ENCODE data around the gene PDE2A. TPM values are rescaled to one million over a fixed set of nuclear protein-coding genes. Genes with fewer than 3 reads are reported as not detected.

Gene PDE2A
- total RNA-seq, 4 donors from 2014 or later: 40.2 to 69.6 (median 50.4) TPM

DNA sequence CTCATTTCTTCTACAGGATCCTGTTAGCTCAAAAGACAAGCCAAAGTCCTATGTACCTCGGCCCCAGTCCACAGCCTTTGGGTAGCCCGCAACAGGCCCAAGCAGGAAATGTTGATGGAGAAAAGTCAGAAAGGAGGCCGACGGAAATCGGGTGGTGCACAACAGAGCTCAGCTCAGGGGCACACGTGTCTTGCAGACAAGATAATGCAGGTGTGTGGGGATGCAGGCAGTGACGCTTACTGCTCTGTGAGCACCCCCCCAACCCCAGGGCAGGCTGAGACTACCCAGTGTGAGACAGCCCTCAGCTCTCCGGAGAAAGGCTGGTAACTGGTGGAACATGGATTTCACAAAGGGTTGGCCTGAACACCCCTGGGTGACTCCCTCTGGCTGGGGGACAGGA is 4.3 kb upstream of the PDE2A start:
- WGBS, 2 donors: 72 to 83% methylated on average over 7 to 8 of the region's 8 CpGs
- Histone ChIP-seq H3K27me3 (no peaks in the 10 kb centered on the region), H3K36me3 (no peaks in the 10 kb centered on the region), H3K27ac (no peak overlapping the region), H3K4me3 (replicated peaks in 1 of 3) (no peak overlapping the region), H3K9me3 (no peaks in the 10 kb centered on the region), H3K4me1 (no peaks in the 10 kb centered on the region)
- TF ChIP-seq, protein P1, sequence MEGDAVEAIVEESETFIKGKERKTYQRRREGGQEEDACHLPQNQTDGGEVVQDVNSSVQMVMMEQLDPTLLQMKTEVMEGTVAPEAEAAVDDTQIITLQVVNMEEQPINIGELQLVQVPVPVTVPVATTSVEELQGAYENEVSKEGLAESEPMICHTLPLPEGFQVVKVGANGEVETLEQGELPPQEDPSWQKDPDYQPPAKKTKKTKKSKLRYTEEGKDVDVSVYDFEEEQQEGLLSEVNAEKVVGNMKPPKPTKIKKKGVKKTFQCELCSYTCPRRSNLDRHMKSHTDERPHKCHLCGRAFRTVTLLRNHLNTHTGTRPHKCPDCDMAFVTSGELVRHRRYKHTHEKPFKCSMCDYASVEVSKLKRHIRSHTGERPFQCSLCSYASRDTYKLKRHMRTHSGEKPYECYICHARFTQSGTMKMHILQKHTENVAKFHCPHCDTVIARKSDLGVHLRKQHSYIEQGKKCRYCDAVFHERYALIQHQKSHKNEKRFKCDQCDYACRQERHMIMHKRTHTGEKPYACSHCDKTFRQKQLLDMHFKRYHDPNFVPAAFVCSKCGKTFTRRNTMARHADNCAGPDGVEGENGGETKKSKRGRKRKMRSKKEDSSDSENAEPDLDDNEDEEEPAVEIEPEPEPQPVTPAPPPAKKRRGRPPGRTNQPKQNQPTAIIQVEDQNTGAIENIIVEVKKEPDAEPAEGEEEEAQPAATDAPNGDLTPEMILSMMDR (IDR thresholded peaks at IDR 0.05): no peak
- no peak for TF ChIP-seq POLR2A (IDR thresholded peaks at IDR 0.05)
- intact Hi-C loops (cut with DNase I): no loop called here
- DNase-seq: no peak

DNA sequence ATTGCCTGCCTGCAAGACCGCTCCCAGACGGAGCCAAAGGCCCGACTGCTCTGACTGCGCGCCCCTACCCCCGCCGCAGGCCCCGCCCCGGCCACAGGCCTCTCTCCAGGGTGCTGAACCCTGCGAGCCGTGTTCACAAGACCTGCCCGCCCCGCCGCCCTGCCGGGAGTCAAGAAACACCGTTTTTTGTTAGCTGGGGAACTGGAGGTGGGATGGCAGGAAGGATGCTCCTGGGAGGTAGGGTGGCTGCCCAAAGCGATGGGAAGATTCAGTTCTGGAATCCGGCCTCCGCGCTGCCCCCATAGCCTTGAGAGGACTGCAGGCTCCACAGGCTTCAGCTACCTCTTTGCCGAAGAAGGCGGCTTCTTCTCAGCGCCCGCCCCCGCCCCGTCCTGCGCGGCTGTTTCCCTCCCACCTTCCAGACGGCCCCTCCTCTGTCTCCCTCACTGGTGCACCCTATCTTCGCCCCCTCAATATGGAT is 2.7 kb upstream of the PDE2A start:
- Histone ChIP-seq H3K9me3 (no peaks in the 10 kb centered on the region), H3K36me3 (no peaks in the 10 kb centered on the region), H3K27ac (no peak overlapping the region), H3K27me3 (no peaks in the 10 kb centered on the region), H3K4me1 (no peaks in the 10 kb centered on the region), H3K4me3 (replicated peaks in 1 of 3) (no peak overlapping the region)
- WGBS, 2 donors: 3 to 6% methylated on average over 19 to 28 of the region's 30 CpGs
- TF ChIP-seq, protein P1 (IDR thresholded peaks at IDR 0.05): no peak
- intact Hi-C loops (cut with DNase I): no loop called here
- peak; percentile 75 to 80 for DNase-seq

DNA sequence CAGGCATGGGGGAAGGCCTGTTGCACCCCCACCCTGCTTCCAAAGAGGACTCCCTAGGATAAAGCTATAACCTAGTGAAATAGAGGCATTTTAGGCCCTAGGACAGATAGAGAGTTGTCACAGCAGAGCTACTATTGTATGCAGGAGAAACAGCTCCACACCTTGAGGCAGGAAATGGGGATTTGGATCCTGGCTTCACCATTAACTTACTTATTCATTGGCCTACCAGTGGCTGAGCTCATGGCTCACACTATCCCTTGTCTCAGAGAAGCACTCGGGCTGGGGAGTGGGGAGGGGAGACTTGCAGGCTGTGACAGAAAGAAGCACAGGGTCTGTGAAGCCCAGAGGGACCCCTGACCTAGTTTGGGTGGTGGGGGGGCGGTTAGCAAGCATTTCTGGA is 999 bp upstream of the PDE2A start:
- H3K9me3 ChIP-seq: no peaks in the 10 kb centered on the region
- intact Hi-C loops (cut with DNase I): no loop called here
- H3K4me3 ChIP-seq (replicated peaks in 1 of 3): no peak overlapping the region
- TF ChIP-seq, protein P1 (IDR thresholded peaks at IDR 0.05): no peak
- no peak for TF ChIP-seq POLR2A (IDR thresholded peaks at IDR 0.05)
- DNase-seq: no peak
- H3K27me3 ChIP-seq: no peaks in the 10 kb centered on the region
- H3K36me3 ChIP-seq: no peaks in the 10 kb centered on the region
- 22 to 44% methylated on average over 2 of the region's 2 CpGs for WGBS, 2 donors
- no peaks in the 10 kb centered on the region for H3K4me1 ChIP-seq
- H3K27ac ChIP-seq: no peak overlapping the region

DNA sequence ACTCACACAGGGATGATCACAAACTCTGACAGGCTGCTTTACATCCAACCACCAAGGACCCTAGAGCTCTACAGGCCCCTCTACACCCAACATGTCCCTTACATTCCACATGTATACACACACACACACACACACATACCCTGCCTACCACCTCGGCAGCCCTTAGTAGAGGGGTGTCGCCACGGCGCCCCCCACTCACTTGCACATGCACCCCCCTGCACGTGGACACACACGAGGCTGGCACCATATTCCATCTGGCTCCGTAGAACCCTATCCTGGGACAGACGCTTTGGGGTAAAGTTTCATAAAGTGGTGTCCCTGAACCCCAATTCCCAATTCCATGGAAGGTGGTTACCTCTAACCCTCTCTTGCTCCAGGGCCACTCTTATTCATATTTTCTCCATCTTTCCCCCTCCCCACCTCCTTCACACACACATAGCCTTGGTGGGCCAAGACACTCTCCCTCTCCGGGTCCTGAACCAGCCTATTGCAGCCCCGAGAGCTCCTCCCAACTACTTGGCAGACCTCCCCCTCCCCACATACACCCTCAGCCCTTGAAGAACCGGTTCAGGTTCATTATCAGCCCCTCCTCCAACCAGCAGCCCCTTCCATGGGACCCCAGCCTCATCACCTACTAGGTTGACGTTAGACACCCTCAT is 809 bp downstream of the PDE2A start:
- Histone ChIP-seq H3K4me3 (replicated peaks in 1 of 3) (no peak overlapping the region), H3K9me3 (no peaks in the 10 kb centered on the region), H3K27ac (no peak overlapping the region), H3K4me1 (no peaks in the 10 kb centered on the region), H3K36me3 (no peaks in the 10 kb centered on the region), H3K27me3 (no peaks in the 10 kb centered on the region)
- intact Hi-C loops (cut with DNase I): no loop called here
- TF ChIP-seq, protein P1 (IDR thresholded peaks at IDR 0.05): no peak
- no peak for TF ChIP-seq POLR2A (IDR thresholded peaks at IDR 0.05)
- DNase-seq: no peak
- 21 to 29% methylated on average over 12 of the region's 12 CpGs for WGBS, 2 donors

DNA sequence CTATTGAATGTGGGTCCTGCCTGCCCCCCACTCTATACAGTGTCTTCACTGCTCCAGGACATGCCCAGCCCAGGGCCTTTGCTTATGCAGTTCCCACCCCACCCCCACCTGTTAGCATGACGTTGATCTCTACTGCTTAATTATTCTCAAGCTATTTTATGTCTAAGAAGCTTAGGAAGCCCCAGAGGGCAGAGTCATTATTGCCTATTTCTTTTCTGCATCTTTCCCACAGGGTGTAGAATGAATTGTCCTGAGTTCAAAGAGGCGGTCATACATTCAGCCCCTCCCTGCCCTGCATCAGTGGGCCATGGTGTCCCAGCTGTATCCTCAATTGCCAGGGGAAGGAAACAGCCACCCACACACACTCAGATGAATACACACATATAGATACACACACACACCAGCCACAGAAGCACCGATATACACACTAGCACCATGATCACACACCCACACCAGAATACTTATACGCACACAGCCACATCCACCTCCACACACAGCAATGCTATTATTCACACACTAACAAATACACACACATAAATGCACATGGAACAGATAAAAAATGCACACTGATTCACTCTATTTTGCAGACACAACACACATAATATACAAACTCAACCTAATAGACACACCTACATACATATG is 1.5 kb downstream of the PDE2A start:
- Histone ChIP-seq H3K27me3 (no peaks in the 10 kb centered on the region), H3K4me3 (replicated peaks in 1 of 3) (no peak overlapping the region), H3K27ac (no peak overlapping the region), H3K9me3 (no peaks in the 10 kb centered on the region), H3K36me3 (no peaks in the 10 kb centered on the region), H3K4me1 (no peaks in the 10 kb centered on the region)
- no peak for TF ChIP-seq POLR2A (IDR thresholded peaks at IDR 0.05)
- TF ChIP-seq, protein P1 (IDR thresholded peaks at IDR 0.05): no peak
- intact Hi-C loops (cut with DNase I): no loop called here
- 65 to 75% methylated on average over 4 of the region's 4 CpGs for WGBS, 2 donors
- no peak for DNase-seq
